NCI-H2196 treated with DMSO at 0.1 percent for 48 hours (cell line): ENCODE results near the gene SLC7A6OS.
A peak's percentile ranks its signal among the peaks of the same experiment; 100 is the strongest.

Experiments used
- DNase-seq: peaks from one replicate; lab custom pipeline; 2025; ENCODE audit not compliant: unreplicated experiment; lab: John Stamatoyannopoulos, UW

The SLC7A6OS gene

GRCh38 chr16:68310774-68311511 lies at the start of gene SLC7A6OS, which contains the start of gene PRMT7:
SLC7A6OS (minus strand) TSS chr16:68310946; CDS start chr16:68310926, 20 bp downstream.
PRMT7 (plus strand) TSS chr16:68311019; CDS start chr16:68315980, 4,961 bp downstream.
- DNase-seq, result peak; percentile 62

- no peak for DNase-seq
These were observed 48.8 kb upstream of the SLC7A6OS start for GRCh38 chr16:68359398-68360191.

DNA sequence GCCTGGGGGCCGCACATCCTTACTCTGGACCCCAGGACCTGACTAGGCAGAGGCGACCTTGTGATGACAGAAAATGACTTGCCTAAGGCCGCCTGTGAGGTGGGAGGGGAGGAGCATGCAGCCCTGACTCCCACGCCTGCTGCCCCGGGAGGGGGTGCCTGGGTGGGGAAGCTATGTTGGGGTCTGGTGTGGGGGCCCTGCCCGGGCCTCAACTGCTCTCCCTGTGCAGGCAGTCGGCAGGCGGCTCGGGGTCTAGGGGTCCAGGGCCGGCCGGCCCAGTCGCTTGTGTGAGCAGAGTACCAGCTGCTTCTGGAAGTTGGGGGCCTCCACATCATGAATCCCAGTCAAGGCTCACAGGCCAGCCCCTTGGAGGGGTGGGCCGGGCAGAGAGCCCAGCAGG lies 48.2 kb upstream of the SLC7A6OS start:
- DNase-seq, result no peak

DNA sequence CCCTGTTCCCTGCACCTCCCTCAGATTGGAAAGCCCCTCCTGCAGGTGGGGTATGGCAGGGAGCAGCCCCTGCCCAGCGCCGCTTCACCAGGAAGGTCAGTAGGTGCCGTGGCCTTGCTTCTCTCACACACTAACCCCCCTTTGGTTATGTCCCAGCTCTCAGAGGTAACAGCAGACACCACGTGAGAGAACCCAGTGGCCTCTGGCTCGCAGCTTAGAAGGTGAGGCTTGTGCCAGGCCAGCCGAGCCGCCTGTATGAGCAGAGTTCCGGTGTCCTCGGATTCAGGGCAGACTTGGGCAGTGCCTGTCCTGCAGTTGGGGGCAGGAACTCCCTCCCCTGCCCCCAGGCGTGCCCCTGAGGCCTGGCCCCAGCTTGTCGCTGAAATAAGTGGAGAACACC lies 47.2 kb upstream of the SLC7A6OS start:
- DNase-seq, result no peak

DNA sequence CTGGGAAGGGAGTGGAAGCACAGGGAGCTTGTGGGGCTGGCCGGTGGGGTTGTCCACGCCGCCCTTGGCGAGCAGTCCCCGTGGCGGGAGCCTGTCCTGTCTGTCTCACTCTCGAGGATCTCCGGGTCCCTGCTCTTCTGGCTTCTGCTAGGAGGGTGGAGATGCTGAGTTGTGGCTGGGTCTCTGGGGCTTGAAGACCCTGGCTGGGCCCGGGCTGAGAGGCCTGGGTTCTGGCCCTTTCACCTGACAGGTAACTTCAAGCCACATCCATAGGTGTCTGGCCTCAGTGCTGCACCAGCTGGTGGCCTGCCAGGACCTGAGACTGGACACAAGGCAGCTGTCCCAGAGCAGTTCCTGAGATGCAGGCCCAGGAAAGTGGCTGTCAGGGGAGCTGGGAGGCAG lies 46.8 kb upstream of the SLC7A6OS start:
- DNase-seq, result no peak

- no peak for DNase-seq
These were observed 46.2 kb upstream of the SLC7A6OS start for GRCh38 chr16:68356919-68357286.

- DNase-seq, result no peak
These were observed 45.6 kb upstream of the SLC7A6OS start for GRCh38 chr16:68356249-68356918.

- no peak for DNase-seq
These were observed 44.9 kb upstream of the SLC7A6OS start for GRCh38 chr16:68355447-68356248.

DNA sequence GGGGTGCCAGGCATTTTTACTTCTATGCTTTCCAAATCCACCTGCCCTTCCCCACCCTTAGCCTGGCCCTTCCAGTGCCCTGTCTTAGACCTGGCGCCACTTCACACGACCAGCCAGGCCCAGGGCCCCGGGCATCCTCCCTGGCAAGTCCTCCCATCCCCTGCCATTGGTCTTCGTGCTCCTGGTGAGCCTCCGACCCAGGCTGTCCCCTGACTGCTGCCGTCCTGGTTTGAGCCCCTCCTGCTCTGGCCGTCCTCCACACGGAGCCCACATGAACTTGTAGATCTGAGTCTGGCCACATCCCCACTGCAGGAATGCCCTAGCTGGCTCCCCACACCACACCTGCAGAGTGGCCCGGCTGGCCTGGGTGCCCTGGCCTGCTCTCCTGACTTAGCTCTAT lies 44.1 kb upstream of the SLC7A6OS start:
- no peak for DNase-seq

- DNase-seq, result no peak
These were observed 42.6 kb upstream of the SLC7A6OS start for GRCh38 chr16:68353366-68353765.

GRCh38 chr16:68351991-68352431 lies 41.3 kb upstream of the SLC7A6OS start:
- DNase-seq, result peak; percentile 3

GRCh38 chr16:68351463-68351862 lies 40.7 kb upstream of the SLC7A6OS start:
- DNase-seq, result no peak

GRCh38 chr16:68350813-68351350 lies 40.1 kb upstream of the SLC7A6OS start:
- DNase-seq, result no peak

- no peak for DNase-seq
These were observed 39.2 kb upstream of the SLC7A6OS start for GRCh38 chr16:68349838-68350410.

DNA sequence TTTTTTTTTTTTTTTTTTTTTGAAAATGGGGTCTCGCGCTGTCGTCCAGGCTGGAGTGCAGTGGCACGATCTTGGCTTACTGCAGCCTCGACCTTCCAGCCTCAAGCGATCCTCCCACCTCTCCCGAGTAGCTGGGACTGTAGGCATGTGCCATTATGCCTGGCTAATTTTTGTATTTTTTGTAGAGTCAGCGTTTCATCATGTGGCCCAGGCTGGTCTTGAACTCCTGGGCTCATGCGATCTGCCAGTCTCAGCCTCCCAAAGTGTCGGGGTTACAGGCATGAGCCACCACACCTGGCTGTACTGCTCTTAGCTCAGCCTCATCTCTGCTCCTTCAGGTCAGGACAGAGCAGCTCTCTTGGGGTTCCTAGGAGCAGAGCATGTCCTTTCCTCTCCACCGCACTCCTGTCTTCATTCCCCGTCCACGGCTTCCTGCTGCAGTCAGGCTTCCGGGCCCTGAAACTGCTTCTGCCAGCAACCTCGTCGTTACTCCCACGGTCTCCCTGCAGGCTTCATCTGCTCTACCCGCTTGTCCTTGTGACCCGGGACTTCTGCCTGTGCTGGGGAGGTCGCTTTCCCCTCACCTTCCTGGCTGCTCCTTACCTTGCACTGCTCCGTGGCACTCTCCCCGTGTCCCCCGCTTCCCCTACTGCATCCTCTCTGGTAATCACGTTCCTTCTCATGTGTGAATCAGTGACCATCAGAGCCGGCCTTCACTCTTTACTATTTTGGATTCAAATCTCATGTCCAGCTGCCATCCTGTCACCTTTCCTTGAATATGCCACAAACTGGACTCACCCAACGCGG lies 38.1 kb upstream of the SLC7A6OS start:
- DNase-seq, result no peak

GRCh38 chr16:68347605-68348004 lies 36.9 kb upstream of the SLC7A6OS start:
- no peak for DNase-seq

DNA sequence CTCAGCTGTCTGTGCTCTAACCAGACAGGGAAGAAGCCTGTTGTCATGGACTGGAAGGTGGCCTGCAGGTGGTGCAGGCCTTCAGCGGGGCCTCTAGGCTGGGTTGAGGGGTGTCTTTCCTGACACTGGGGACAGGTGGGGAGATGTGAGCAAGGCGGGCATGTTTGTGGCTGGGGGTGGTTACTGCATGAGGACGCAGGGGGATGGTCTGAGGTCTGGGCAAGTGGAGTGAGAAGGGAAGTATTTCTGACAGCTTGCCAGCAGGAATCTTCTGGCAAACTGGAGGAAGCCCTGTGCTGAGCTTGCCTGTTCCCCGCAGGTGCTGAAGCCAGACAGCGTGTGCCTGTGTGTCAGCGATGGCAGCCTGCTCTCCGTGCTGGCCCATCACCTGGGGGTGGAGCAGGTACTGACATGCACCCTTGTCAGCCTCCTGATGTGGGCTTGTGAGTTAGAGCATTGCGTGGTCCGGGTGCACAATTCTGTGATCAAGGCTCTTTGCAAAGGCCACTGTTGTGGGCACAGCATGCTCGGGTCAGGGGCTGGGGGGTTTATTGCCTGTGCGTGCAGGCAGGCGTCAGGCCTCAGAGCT lies 36.2 kb upstream of the SLC7A6OS start:
- DNase-seq, result no peak

DNA sequence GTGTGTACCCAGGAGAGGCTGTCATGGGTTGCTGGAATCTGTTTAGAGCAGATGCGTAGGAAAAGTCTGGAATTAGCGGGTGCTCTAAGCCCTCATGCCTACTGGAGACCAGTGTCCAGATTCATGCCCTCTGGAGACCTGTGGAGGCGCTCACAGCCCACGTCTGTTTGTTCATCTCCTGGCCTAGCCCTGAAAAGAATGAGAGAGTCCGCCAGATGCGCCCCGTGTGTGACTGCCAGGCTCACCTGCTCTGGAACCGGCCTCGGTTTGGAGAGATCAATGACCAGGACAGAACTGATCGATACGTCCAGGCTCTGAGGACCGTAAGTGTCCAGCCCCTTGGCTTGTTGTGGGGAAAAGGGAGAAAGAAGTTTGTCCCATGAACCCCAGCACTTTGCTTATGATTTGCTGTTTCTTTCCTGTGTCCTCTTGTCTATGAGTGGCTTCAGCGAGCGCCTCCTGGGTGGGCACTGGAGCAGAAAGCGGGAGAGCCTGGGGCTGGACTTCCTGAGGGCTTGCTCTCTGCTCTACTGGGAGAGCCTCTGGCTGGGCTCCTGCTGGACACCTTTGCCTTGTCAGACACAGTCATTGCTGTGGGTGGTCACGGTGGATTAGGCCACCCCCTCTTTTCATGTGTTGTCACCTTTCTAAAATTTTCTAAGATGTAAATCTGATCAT lies 35.4 kb upstream of the SLC7A6OS start:
- no peak for DNase-seq
